Prostate gland (tissue), 2 donors: ENCODE results near the gene SLC39A11. TPM values are rescaled to one million over a fixed set of nuclear protein-coding genes. Genes with fewer than 3 reads are reported as not detected.

Experiments
- small RNA-seq, 2 donors: library from RNA; depleted of rRNA; stranded (forward); fragments of <200 nt; gene quantifications; one replicate each; pipeline ENCODE3, GENCODE V24; 2016
- total RNA-seq, 2 donors: library from RNA; depleted of rRNA; stranded (reverse); fragments of >200 nt; gene quantifications; one replicate each; pipeline ENCODE4 v1.1.0, GENCODE V29; 2016

Gene SLC39A11
- total RNA-seq, 2 donors from 2014 or later: 15.1 to 29.7 TPM

Small RNAs within 50 kb of the gene (small RNA-seq; reads per million reads assigned to genes)
- 0 reads per million in 2 donors for gene RF00422

Other genes starting within 250 kb of the SLC39A11 start
- gene SSTR2, start 72.3 kb upstream of the SLC39A11 start, total RNA-seq: under 1 TPM; 0.40 to 0.46 TPM
- 10 to 100 TPM; 34.6 to 52.5 TPM for gene COG1, start 100.4 kb upstream of the SLC39A11 start, total RNA-seq
- not detected for gene CPSF4L, start 169.2 kb upstream of the SLC39A11 start, total RNA-seq
- gene CDC42EP4, start 219.3 kb upstream of the SLC39A11 start, total RNA-seq: 100 to 1,000 TPM; 119 to 186 TPM